GM10248 (cell line): ENCODE results near the gene GPAT3.
"Not testable (repeated sequence)": the region's sequence is repeated elsewhere in the genome, so short reads cannot be mapped to it uniquely, and the experiment has no call there.

ENCODE experiments used
- CTCF ChIA-PET: fragments of 300-600 bp; sonication (Branson Sonifier 250); formaldehyde crosslinking; extraction: SDS; loops from one replicate; lab custom pipeline; 2021; ENCODE audit warnings: antibody characterized with exemption; lab: Yijun Ruan, JAX
- POLR2A ChIA-PET: fragments of 350-650 bp; sonication (Branson Sonifier 250); formaldehyde crosslinking; extraction: SDS; loops from one replicate; lab custom pipeline; 2020; ENCODE audit warnings: antibody characterized with exemption; lab: Yijun Ruan, JAX
- DNase-seq: peaks from one replicate; pipeline ENCODE4 v3.0.0; 2012; ENCODE audit errors: extremely low spot score
- CTCF ChIP-seq: IDR thresholded peaks from 2 replicates; pipeline ENCODE4 v1.5.1; 2012; ENCODE audit warnings: mild to moderate bottlenecking, low read depth; ENCODE audit errors: extremely low read depth, missing control alignments, control extremely low read depth

Gene GPAT3

GRCh38 chr4:83503974-83504373 lies 31.9 kb upstream of the GPAT3 start:
- no peak for TF ChIP-seq CTCF
- ChIA-PET POLR2A (no interaction called here), CTCF (interaction anchor here (1.2 kb wide), 1 partner anchor 13 kb away, joined by 3 read pairs; no protein-coding TSS in a partner anchor)
- no peak for DNase-seq

- ChIA-PET POLR2A (no interaction called here), CTCF (interaction anchor here (1.2 kb wide), 1 partner anchor 13 kb away, joined by 3 read pairs; no protein-coding TSS in a partner anchor)
- TF ChIP-seq CTCF = no peak
- DNase-seq = no peak
These were observed 31.4 kb upstream of the GPAT3 start for GRCh38 chr4:83504503-83504902.

GRCh38 chr4:83504996-83505395 lies 30.9 kb upstream of the GPAT3 start:
- POLR2A ChIA-PET = no interaction called here
- DNase-seq = no peak
- CTCF ChIA-PET = interaction anchor here (1.2 kb wide), 1 partner anchor 14 kb away, joined by 3 read pairs; no protein-coding TSS in a partner anchor
- no peak for TF ChIP-seq CTCF

- peak; percentile 46 for DNase-seq
- CTCF ChIA-PET = interaction anchor here (0.8 to 4.1 kb wide), 13 partner anchors 10 to 1462 kb away, joined by 3 to 51 read pairs (median 5); partner anchors contain the start of gene ABRAXAS1
- TF ChIP-seq CTCF = peak; percentile 54
These were observed 26.7 kb upstream of the GPAT3 start for GRCh38 chr4:83509156-83509585.

GRCh38 chr4:83510442-83510841 lies 25.5 kb upstream of the GPAT3 start:
- ChIA-PET POLR2A (no interaction called here), CTCF (interaction anchor here (0.8 to 4.1 kb wide), 4 partner anchors 20 to 132 kb away, joined by 3 to 51 read pairs (median 18); no protein-coding TSS in a partner anchor)

More at GRCh38 chr4:83509156-83509585, 26.7 kb upstream of the GPAT3 start:
- POLR2A ChIA-PET = not testable (repeated sequence)

GRCh38 chr4:83516042-83516772 lies 19.7 kb upstream of the GPAT3 start:
- CTCF ChIA-PET = no interaction called here
- POLR2A ChIA-PET = no interaction called here
- no peak for TF ChIP-seq CTCF
- no peak for DNase-seq

More at GRCh38 chr4:83510442-83510841, 25.5 kb upstream of the GPAT3 start:
- no peak for DNase-seq
- no peak for TF ChIP-seq CTCF
